ENCODE results near the gene CCR2. TPM values are rescaled to one million over a fixed set of nuclear protein-coding genes. Genes with fewer than 3 reads are reported as not detected.

Gene CCR2
- total RNA-seq, 1 experiment from 2014 or later = not detected

GRCh38 chr3:46370839-46371518 lies 17.1 kb downstream of the CCR2 start, which contains the start of gene CCR5:
Gene CCR5 (plus strand): TSS chr3:46370946. CDS start chr3:46372903, 1,957 bp downstream.
- DNase-seq = no peak
- BruUV-seq (replicated peaks) = no TSS peak
- Histone ChIP-seq H3K4me3 (no peak within 1 kb of the TSS), H2AFZ (no peak within 1 kb of the TSS), H3K27ac (no peak within 1 kb of the TSS), H4K20me1 (ENCODE audit: insufficient read depth) (no peaks in the 10 kb centered on the region), H3K4me1 (replicated peaks; ENCODE audit: insufficient read depth) (peaks cover 19% of the 10 kb centered on the region), H3K79me2 (ENCODE audit: low read depth) (no peaks in the 10 kb centered on the region), H3K9me2 (ENCODE audit: insufficient read depth) (no peaks in the 10 kb centered on the region), H3K4me2 (no peak within 1 kb of the TSS), H3K27me3 (ENCODE audit: insufficient read depth, low read depth) (no peaks in the 10 kb centered on the region), H3K36me3 (ENCODE audit: low read depth) (no peaks in the 10 kb centered on the region), H3K9me3 (ENCODE audit: insufficient read depth, low read depth) (no peaks in the 10 kb centered on the region), H3F3A (ENCODE audit: insufficient read depth, low read depth) (0 out of 2 replicates have a peak, but pooled peaks cover 4% of the 10 kb centered on the region)
- TF ChIP-seq EZH2 (IDR thresholded peaks at IDR 0.05; ENCODE audit: low read depth) (no peak), CTCF (conservative IDR thresholded peaks at IDR 0.05) (no peak)
- intact Hi-C loops (cut with micrococcal nuclease; ENCODE audit: unreplicated experiment) = loop anchor here (10.0 kb wide), 1 partner anchor 1336 kb away; no protein-coding TSS in a partner anchor
- POLR2A ChIA-PET (ENCODE audit: unreplicated experiment) = interaction anchor here (0.7 to 0.8 kb wide), 2 partner anchors 282 to 443 kb away, joined by 3 read pairs; no protein-coding TSS in a partner anchor
- CTCF ChIA-PET = interaction anchor here (0.6 to 1.2 kb wide), 2 partner anchors 156 to 164 kb away, joined by 3 to 4 read pairs; no protein-coding TSS in a partner anchor

GRCh38 chr3:46371519-46372340 lies 17.8 kb downstream of the CCR2 start:
- no peaks in the 10 kb centered on the region for H3K27me3 ChIP-seq (ENCODE audit: insufficient read depth, low read depth)
- H3F3A ChIP-seq (ENCODE audit: insufficient read depth, low read depth) = 0 out of 2 replicates have a peak, but pooled peaks cover 4% of the 10 kb centered on the region
- H3K4me3 ChIP-seq = no peak overlapping the region
- TF ChIP-seq CTCF (conservative IDR thresholded peaks at IDR 0.05) (no peak), EZH2 (IDR thresholded peaks at IDR 0.05; ENCODE audit: low read depth) (no peak)
- no peaks in the 10 kb centered on the region for H4K20me1 ChIP-seq (ENCODE audit: insufficient read depth)
- BruUV-seq (replicated peaks) = no TSS peak
- CTCF ChIA-PET = interaction anchor here (1.2 kb wide), 1 partner anchor 165 kb away, joined by 4 read pairs; no protein-coding TSS in a partner anchor
- H3K79me2 ChIP-seq (ENCODE audit: low read depth) = no peaks in the 10 kb centered on the region
- intact Hi-C loops (cut with micrococcal nuclease; ENCODE audit: unreplicated experiment) = loop anchor here (1.0 to 10.0 kb wide), 6 partner anchors 157 to 1337 kb away; no protein-coding TSS in a partner anchor
- no peaks in the 10 kb centered on the region for H3K9me2 ChIP-seq (ENCODE audit: insufficient read depth)
- no peak overlapping the region for H2AFZ ChIP-seq
- DNase-seq = no peak
- no peak overlapping the region for H3K27ac ChIP-seq
- POLR2A ChIA-PET (ENCODE audit: unreplicated experiment) = interaction anchor here (0.8 kb wide), 1 partner anchor 282 kb away, joined by 3 read pairs; no protein-coding TSS in a partner anchor
- H3K36me3 ChIP-seq (ENCODE audit: low read depth) = no peaks in the 10 kb centered on the region
- no peaks in the 10 kb centered on the region for H3K9me3 ChIP-seq (ENCODE audit: insufficient read depth, low read depth)
- H3K4me2 ChIP-seq = no peak overlapping the region
- peaks cover 19% of the 10 kb centered on the region for H3K4me1 ChIP-seq (replicated peaks; ENCODE audit: insufficient read depth)
